H1 (cell line): ENCODE measurements around the gene ITGA4. TPM values are rescaled to one million over a fixed set of nuclear protein-coding genes. Genes with fewer than 3 reads are reported as not detected.

Source experiments
- CTCF ChIA-PET: fragments of 300-600 bp; sonication (Branson Sonifier 250); formaldehyde crosslinking; loops from one replicate; lab custom pipeline; 2021; ENCODE audit not compliant: partially characterized antibody; lab: Charles Lee
- POLR2A ChIA-PET: fragments of 300-600 bp; sonication (Branson Sonifier 250); formaldehyde crosslinking; loops from one replicate; lab custom pipeline; 2021; ENCODE audit warnings: inconsistent platforms; ENCODE audit not compliant: partially characterized antibody; lab: Charles Lee
- DNase-seq, 2 experiments: peaks; one replicate each; pipeline versions ENCODE4 v3.0.0 to v3.0.0-alpha.2; 2010 to 2022; ENCODE audit warnings: low spot score in 2 of 2, low read depth in 1 of 2, mixed read lengths in 1 of 2
- FAIRE-seq: peaks from 2 replicates; lab custom pipeline; 2011; peaks lifted over from hg19 to GRCh38; lab: Jason Lieb, UNC
- H2AFZ ChIP-seq: 2 replicates; pipeline ENCODE4 v1.8.1; 2012; ENCODE audit warnings: low read length, inconsistent platforms
- H2AK5ac ChIP-seq: 2 replicates; pipeline ENCODE4 v1.6.1; 2013; ENCODE audit warnings: low read depth, low read length
- H2BK120ac ChIP-seq: replicated peaks from 2 replicates; pipeline ENCODE3; 2013; ENCODE audit warnings: low read depth, low read length, inconsistent platforms
- H2BK12ac ChIP-seq: 2 replicates; pipeline ENCODE4 v1.6.1; 2013; ENCODE audit warnings: low read depth, low read length
- H2BK15ac ChIP-seq: 2 replicates; pipeline ENCODE4 v1.6.1; 2013; ENCODE audit warnings: low read length
- H2BK20ac ChIP-seq: 2 replicates; pipeline ENCODE4 v1.6.1; 2013; ENCODE audit warnings: low read length
- H2BK5ac ChIP-seq: 2 replicates; pipeline ENCODE4 v1.6.1; 2013; ENCODE audit warnings: low read depth, low read length
- H3K14ac ChIP-seq: 2 replicates; pipeline ENCODE4 v1.6.1; 2013; ENCODE audit warnings: inconsistent platforms; ENCODE audit not compliant: insufficient read length
- H3K18ac ChIP-seq: 2 replicates; pipeline ENCODE4 v1.6.1; 2013; ENCODE audit warnings: low read length; ENCODE audit errors: extremely low read depth
- H3K23ac ChIP-seq: 2 replicates; pipeline ENCODE4 v1.6.1; 2013; ENCODE audit warnings: inconsistent platforms; ENCODE audit not compliant: insufficient read length
- H3K23me2 ChIP-seq: 2 replicates; pipeline ENCODE4 v1.6.1; 2013; ENCODE audit warnings: low read depth, low read length
- H3K27ac ChIP-seq: 2 replicates; pipeline ENCODE4 v1.6.1; 2011; ENCODE audit warnings: low read depth, low read length, inconsistent platforms
- H3K27me3 ChIP-seq, 4 experiments: replicated peaks in 1 of 4; 1 replicate in 1 of 4; 2 replicates in 3 of 4; pipeline versions ENCODE4 v1.6.1 to v1.8.1; 2011 to 2013; ENCODE audit warnings: low read length in 3 of 4, mild to moderate bottlenecking in 3 of 4, inconsistent platforms in 2 of 4, mixed read lengths in 2 of 4, moderate library complexity in 1 of 4; ENCODE audit not compliant: control insufficient read depth in 3 of 4, insufficient read depth in 3 of 4; ENCODE audit errors: extremely low read depth in 1 of 4
- H3K36me3 ChIP-seq, 4 experiments: 2 replicates each; pipeline versions ENCODE4 v1.6.1 to v1.8.1; 2011 to 2013; ENCODE audit warnings: mild to moderate bottlenecking in 4 of 4, low read length in 3 of 4, moderate library complexity in 2 of 4, control low read depth in 1 of 4, inconsistent platforms in 1 of 4; ENCODE audit not compliant: insufficient read depth in 4 of 4, control insufficient read depth in 2 of 4
- H3K4ac ChIP-seq: replicated peaks from 2 replicates; pipeline ENCODE3; 2013; ENCODE audit warnings: low read length, low read depth, mixed read lengths, inconsistent platforms; ENCODE audit not compliant: insufficient read length
- H3K4me1 ChIP-seq, 4 experiments: replicated peaks in 1 of 4; 1 replicate in 1 of 4; 2 replicates in 3 of 4; pipeline versions ENCODE4 v1.6.1 to v1.8.1; 2011 to 2013; ENCODE audit warnings: low read length in 3 of 4, inconsistent platforms in 2 of 4, mixed read lengths in 1 of 4; ENCODE audit not compliant: insufficient read depth in 4 of 4, control insufficient read depth in 3 of 4
- H3K4me2 ChIP-seq, 2 experiments: 2 replicates each; pipeline versions ENCODE4 v1.6.1 to v1.8.1; 2011 to 2013; ENCODE audit warnings: low read depth in 2 of 2, low read length in 2 of 2, control low read depth in 1 of 2, inconsistent platforms in 1 of 2, mild to moderate bottlenecking in 1 of 2; ENCODE audit not compliant: insufficient read depth in 1 of 2
- H3K4me3 ChIP-seq, 4 experiments: fragments of 200-600, 300-600 bp in 1 of 4; sonication (generic), shearing (Covaris generic), sonication (Bioruptor Twin) in 1 of 4; 2 replicates each; pipeline versions ENCODE4 v1.5.1 to v1.8.1; 2011 to 2016; ENCODE audit warnings: low read length in 4 of 4, low read depth in 3 of 4, control low read depth in 2 of 4, inconsistent platforms in 2 of 4, mild to moderate bottlenecking in 2 of 4, mixed read lengths in 1 of 4, moderate library complexity in 1 of 4; ENCODE audit not compliant: insufficient read depth in 2 of 4; ENCODE audit errors: extremely low read depth in 1 of 4
- H3K56ac ChIP-seq: replicated peaks from 2 replicates; pipeline ENCODE3; 2013; ENCODE audit warnings: low read depth, mild to moderate bottlenecking, mixed read lengths, low read length, inconsistent platforms; ENCODE audit not compliant: insufficient read length
- H3K79me1 ChIP-seq: 2 replicates; pipeline ENCODE4 v1.6.1; 2013; ENCODE audit warnings: low read depth, low read length, control low read depth
- H3K79me2 ChIP-seq, 2 experiments: 2 replicates each; pipeline versions ENCODE4 v1.6.1 to v1.8.1; 2012 to 2013; ENCODE audit warnings: low read length in 2 of 2, mild to moderate bottlenecking in 2 of 2, inconsistent platforms in 1 of 2; ENCODE audit not compliant: insufficient read depth in 2 of 2, control insufficient read depth in 1 of 2
- H3K9ac ChIP-seq, 4 experiments: replicated peaks in 1 of 4; 1 replicate in 1 of 4; 2 replicates in 3 of 4; pipeline versions ENCODE4 v1.6.1 to v1.8.1; 2011 to 2013; ENCODE audit warnings: low read depth in 3 of 4, low read length in 3 of 4, control low read depth in 2 of 4, mild to moderate bottlenecking in 2 of 4, moderate library complexity in 2 of 4, inconsistent platforms in 1 of 4; ENCODE audit errors: extremely low read depth in 1 of 4
- H3K9me3 ChIP-seq, 2 experiments: 2 replicates each; pipeline versions ENCODE4 v1.6.1 to v1.8.1; 2012 to 2013; ENCODE audit warnings: mild to moderate bottlenecking in 2 of 2, moderate library complexity in 2 of 2, control low read depth in 1 of 2, inconsistent platforms in 1 of 2, low read depth in 1 of 2, low read length in 1 of 2, mixed read lengths in 1 of 2; ENCODE audit not compliant: insufficient read depth in 2 of 2
- H4K20me1 ChIP-seq, 2 experiments: replicated peaks in 1 of 2; 2 replicates each; pipeline versions ENCODE3 to v1.8.1; 2011 to 2013; ENCODE audit warnings: inconsistent platforms in 2 of 2, low read length in 2 of 2, mild to moderate bottlenecking in 1 of 2; ENCODE audit not compliant: insufficient read depth in 2 of 2, control insufficient read depth in 1 of 2
- H4K5ac ChIP-seq: 2 replicates; pipeline ENCODE4 v1.6.1; 2013; ENCODE audit warnings: low read length, low read depth, mixed read lengths, inconsistent platforms; ENCODE audit not compliant: insufficient read length
- H4K8ac ChIP-seq: 2 replicates; pipeline ENCODE4 v1.8.0; 2013; ENCODE audit warnings: mild to moderate bottlenecking, moderate library complexity, low read length, inconsistent platforms; ENCODE audit not compliant: insufficient read depth; ENCODE audit errors: extremely low read depth
- H4K91ac ChIP-seq: replicated peaks from 2 replicates; pipeline ENCODE3; 2013; ENCODE audit warnings: low read length, mixed read lengths, inconsistent platforms; ENCODE audit not compliant: insufficient read length
- CBX8 ChIP-seq: fragments of 300-800, 300-1000 bp; sonication (generic); IDR thresholded peaks from 2 replicates; pipeline ENCODE4 v1.7.1; 2016; ENCODE audit warnings: low read depth, low read length, borderline replicate concordance
- CHD1 ChIP-seq: IDR thresholded peaks from 2 replicates; pipeline ENCODE4 v1.6.1; 2012; ENCODE audit warnings: low read depth, low read length, improper control_type of control experiment
- CREB1 ChIP-seq: IDR thresholded peaks from 2 replicates; pipeline ENCODE4 v1.6.1; 2012; ENCODE audit warnings: inconsistent platforms
- CTBP2 ChIP-seq: IDR thresholded peaks from 2 replicates; pipeline ENCODE4 v1.7.0; 2011; ENCODE audit warnings: borderline replicate concordance, mild to moderate bottlenecking, moderate library complexity, mixed read lengths, low read length; ENCODE audit not compliant: insufficient read depth, insufficient read length
- CTCF ChIP-seq, 3 experiments: IDR thresholded peaks; 1 replicate in 2 of 3; 2 replicates in 1 of 3; pipeline versions ENCODE4 v1.5.1 to v1.6.1; 2011; ENCODE audit warnings: low read length in 3 of 3, mild to moderate bottlenecking in 3 of 3, inconsistent platforms in 2 of 3, low read depth in 1 of 3, moderate library complexity in 1 of 3; ENCODE audit not compliant: insufficient read depth in 1 of 3; ENCODE audit errors: control extremely low read depth in 1 of 3
- GTF2F1 ChIP-seq: IDR thresholded peaks from 2 replicates; pipeline ENCODE4 v1.6.1; 2012; ENCODE audit warnings: low read depth, low read length, improper control_type of control experiment, borderline replicate concordance
- RBBP5 ChIP-seq: IDR thresholded peaks from 2 replicates; pipeline ENCODE4 v1.7.1; 2012; ENCODE audit warnings: low read depth, mild to moderate bottlenecking, inconsistent platforms, low read length, moderate library complexity, borderline replicate concordance
- RFX5 ChIP-seq: IDR thresholded peaks from 2 replicates; pipeline ENCODE4 v1.6.1; 2011; ENCODE audit warnings: low read depth, low read length, improper control_type of control experiment, borderline replicate concordance
- SIRT6 ChIP-seq: IDR thresholded peaks from one replicate; pipeline ENCODE4 v1.7.1; 2012; ENCODE audit warnings: low read length, inconsistent platforms
- SP4 ChIP-seq: IDR thresholded peaks from 2 replicates; pipeline ENCODE4 v1.6.1; 2012; ENCODE audit warnings: low read length, inconsistent platforms
- SRF ChIP-seq: IDR thresholded peaks from 2 replicates; pipeline ENCODE4 v1.6.1; 2011; ENCODE audit warnings: mild to moderate bottlenecking, low read depth, low read length, moderate library complexity
- TCF12 ChIP-seq: IDR thresholded peaks from 2 replicates; pipeline ENCODE4 v1.6.1; 2011; ENCODE audit warnings: low read depth, mild to moderate bottlenecking, low read length
- WGBS, 2 experiments: shearing (Covaris generic) in 1 of 2; methylation state at CpG; one replicate each; pipeline versions ENCODE4 v1.1.6 to v1.1.7; 2013 to 2015; ENCODE audit warnings: low lambda C conversion rate in 2 of 2, mixed read lengths in 2 of 2, inconsistent platforms in 1 of 2, low coverage in 1 of 2, missing lambda C conversion rate in 1 of 2; ENCODE audit not compliant: insufficient replicate concordance in 2 of 2, insufficient coverage in 1 of 2, insufficient read length in 1 of 2; ENCODE audit errors: extremely low coverage in 1 of 2, missing lambda C conversion rate in 1 of 2; 5-methylcytosine and 5-hydroxymethylcytosine counted together
- polyA plus RNA-seq, 7 experiments: library from polyadenylated mRNA; depleted of rRNA in 3 of 7; stranded (reverse) in 5 of 7; unstranded in 2 of 7; fragments of >200 nt in 5 of 7; fragments of 200-250 nt in 2 of 7; gene quantifications; 1 replicate in 5 of 7; 2 replicates in 1 of 7; 4 replicates in 1 of 7; pipeline versions ENCODE4 v1.2.1 to v1.2.3, GENCODE V29; 2011 to 2013; ENCODE audit warnings: missing spikeins in 2 of 7, mixed read lengths in 2 of 7
- total RNA-seq: library from RNA; stranded (reverse); fragmentation: NEBNext Ultra II Directional; extraction: Animal tissue kit (Norgen Biotek cat#: 25700); gene quantifications from 2 replicates; pipeline ENCODE4 v1.2.1, GENCODE V29; 2021

ITGA4 gene
- total and polyA plus RNA-seq, 2 of the 8 experiments (the other 6 are each of a cell fraction or from before 2014, with no cell fraction given), result 0.60 to 2.1 TPM

GRCh38 chr2:181474222-181474881 lies 17.2 kb downstream of the ITGA4 start:
- Histone ChIP-seq H3K79me1 (no peaks in the 10 kb centered on the region), H2AFZ (no peak overlapping the region), H2BK12ac (no peak overlapping the region), H3K9me3 (no peaks in the 10 kb centered on the region), H3K9ac (no peak overlapping the region), H2BK20ac (no peak overlapping the region), H3K14ac (no peak overlapping the region), H2AK5ac (no peak overlapping the region), H3K79me2 (no peaks in the 10 kb centered on the region), H2BK5ac (no peak overlapping the region), H3K4me3 (no peak overlapping the region), H3K36me3 (no peaks in the 10 kb centered on the region), H3K18ac (no peak overlapping the region), H4K20me1 (no peaks in the 10 kb centered on the region), H4K5ac (no peak overlapping the region), H3K23ac (no peak overlapping the region), H4K91ac (no peak overlapping the region), H3K4ac (no peak overlapping the region), H3K56ac (no peak overlapping the region), H4K8ac (no peak overlapping the region), H3K23me2 (no peaks in the 10 kb centered on the region), H3K4me1 (no peaks in the 10 kb centered on the region; a peak in 1 of 7 replicates), H3K27ac (no peak overlapping the region), H3K4me2 (no peak overlapping the region), H2BK15ac (no peak overlapping the region), H2BK120ac (no peak overlapping the region), H3K27me3 (no peaks in the 10 kb centered on the region)
- ChIA-PET POLR2A (no interaction called here), CTCF (interaction anchor here (0.9 to 1.7 kb wide), 3 partner anchors 7 to 12 kb away, joined by 3 to 7 read pairs (median 3); no protein-coding TSS in a partner anchor)
- DNase-seq (no peak), FAIRE-seq (no peak)
- 88% methylated on average over 3 of the region's 3 CpGs; no CpG with 5 or more reads in 1 of the 2 experiments for WGBS, 2 experiments
- TF ChIP-seq TCF12 (no peak), SIRT6 (no peak), CBX8 (no peak), RFX5 (no peak), CTCF (IDR thresholded peaks at IDR 0.05; ENCODE audit: control extremely low read depth in 1 of 3, insufficient read depth in 1 of 3, low read depth in 1 of 3, low read length in 3 of 3) (no peak), CHD1 (no peak), CTBP2 (no peak), SP4 (no peak), RBBP5 (no peak), GTF2F1 (no peak), CREB1 (no peak), SRF (no peak)
